Right lobe of liver (tissue), 6 donors: ENCODE data around the gene IFI30. TPM values are rescaled to one million over a fixed set of nuclear protein-coding genes. Genes with fewer than 3 reads are reported as not detected.

Experiments
- ATAC-seq, 4 donors: fragments of 200-7000 bp; cut with Tn5 transposase; one replicate each; pipeline ENCODE4 v1.9.1; 2020; ENCODE audit warnings: mild to moderate bottlenecking in 4 of 4, moderate library complexity in 4 of 4
- DNase-seq, 3 donors: peaks; one replicate each; pipeline ENCODE4 v3.0.0-alpha.2; 2020
- H3K27ac ChIP-seq, 3 donors: fragments of 200-600 bp; one replicate each; pipeline ENCODE4 v1.8.0; 2022
- H3K27me3 ChIP-seq, 2 donors: fragments of 200-600 bp; one replicate each; pipeline ENCODE4 v1.8.0; 2022
- H3K36me3 ChIP-seq, 4 donors: fragments of 200-600 bp; sonication (generic) in 1 of 4; one replicate each; pipeline versions ENCODE4 v1.5.1 to v1.8.0; 2017 to 2022; ENCODE audit warnings: control low read depth in 1 of 4
- H3K4me1 ChIP-seq, 4 donors: fragments of 200-600 bp; sonication (generic) in 1 of 4; one replicate each; pipeline versions ENCODE4 v1.5.1 to v1.8.0; 2017 to 2022; ENCODE audit warnings: control low read depth in 1 of 4
- H3K4me3 ChIP-seq, 3 donors: fragments of 200-600 bp; one replicate each; pipeline ENCODE4 v1.8.0; 2022
- H3K9me3 ChIP-seq, 4 donors: fragments of 200-600 bp; sonication (generic) in 1 of 4; one replicate each; pipeline versions ENCODE4 v1.5.1 to v1.8.0; 2017 to 2022; ENCODE audit warnings: control low read depth in 1 of 4
- CTCF ChIP-seq, 4 donors: fragments of 200-600 bp in 3 of 4; fragments of 450-650 bp in 1 of 4; IDR thresholded peaks; one replicate each; pipeline versions ENCODE4 v1.5.1 to v1.8.0; 2016 to 2022; ENCODE audit warnings: antibody characterized with exemption in 4 of 4, mild to moderate bottlenecking in 2 of 4
- POLR2A ChIP-seq: fragments of 450-650 bp; IDR thresholded peaks from one replicate; pipeline ENCODE4 v1.6.1; 2017; ENCODE audit warnings: antibody characterized with exemption, mild to moderate bottlenecking
- whole genome bisulfite sequencing: methylation state at CpG from one replicate; pipeline ENCODE4 v1.1.6; 2018; ENCODE audit warnings: low coverage, low lambda C conversion rate; ENCODE audit not compliant: insufficient coverage; ENCODE audit errors: missing lambda C conversion rate; 5-methylcytosine and 5-hydroxymethylcytosine counted together
- intact Hi-C, 2 donors: fragments of 100-400 bp; cut with DNase I; formaldehyde crosslinking; loops; one replicate each; pipeline versions ENCODE4 v1.11.2 to v1.14.1; 2022
- total RNA-seq, 6 experiments: library from RNA; depleted of rRNA in 2 of 6; stranded (reverse); fragments of >200 nt in 2 of 6; fragmentation: NEBNext Ultra II Directional in 3 of 6; extraction: Animal tissue kit (Norgen Biotek cat#: 25700) in 3 of 6; gene quantifications; one replicate each; pipeline versions ENCODE4 v1.1.0 to v1.2.4, GENCODE V29; 2016 to 2023
- donor health status: DM: no; HTN: yes; CAD: no.
- donor health status: DM: no; HTN: no; CAD: no.
- donor health status: DM: no; HTN: no; CAD: no.
- donor health status: DM: no; HTN: yes; CAD: no.
- donor health status: DM: no; HTN: yes; CAD: no.

IFI30 gene
- total RNA-seq, 6 experiments from 2014 or later = 54.0 to 205 (median 91.8) TPM

GRCh38 chr19:18137242-18137641, 36.4 kb upstream of the IFI30 start:
- H3K27ac ChIP-seq = no peak overlapping the region

GRCh38 chr19:18137657-18138339, 35.8 kb upstream of the IFI30 start:
- DNase-seq (no peak), ATAC-seq (no peak)
- intact Hi-C loops = no loop called here
- H3K27me3 ChIP-seq = no peaks in the 10 kb centered on the region
- no peak for TF ChIP-seq POLR2A
- TF ChIP-seq CTCF (IDR thresholded peaks at IDR 0.05) = no peak
- H3K9me3 ChIP-seq = no peaks in the 10 kb centered on the region
- no peak overlapping the region for H3K4me3 ChIP-seq
- H3K4me1 ChIP-seq = peaks cover 0 to 23% (median 8%) of the 10 kb centered on the region in 4 donors
- no peak overlapping the region for H3K27ac ChIP-seq
- peaks cover 0 to 50% (median 4%) of the 10 kb centered on the region in 4 donors for H3K36me3 ChIP-seq
- WGBS = 66% methylated on average over 8 of the region's 9 CpGs

More at GRCh38 chr19:18137242-18137641, 36.4 kb upstream of the IFI30 start:
- Histone ChIP-seq H3K4me3 (no peak overlapping the region), H3K4me1 (peaks cover 0 to 23% (median 8%) of the 10 kb centered on the region in 4 donors), H3K27me3 (no peaks in the 10 kb centered on the region), H3K36me3 (peaks cover 0 to 52% (median 7%) of the 10 kb centered on the region in 4 donors), H3K9me3 (no peaks in the 10 kb centered on the region)
- no peak for ATAC-seq
- TF ChIP-seq POLR2A (no peak), CTCF (IDR thresholded peaks at IDR 0.05) (no peak)
- intact Hi-C loops = no loop called here
- no peak for DNase-seq
- no CpG with 5 or more reads among the region's 11 CpGs for WGBS

GRCh38 chr19:18140473-18140872, 33.1 kb upstream of the IFI30 start:
- intact Hi-C loops = no loop called here
- DNase-seq (no peak), ATAC-seq (no peak)
- Histone ChIP-seq H3K27me3 (no peaks in the 10 kb centered on the region), H3K4me1 (peaks cover 0 to 15% (median 6%) of the 10 kb centered on the region in 4 donors), H3K4me3 (no peak overlapping the region), H3K36me3 (peaks cover 0 to 55% (median 18%) of the 10 kb centered on the region in 4 donors), H3K9me3 (no peaks in the 10 kb centered on the region), H3K27ac (no peak overlapping the region)
- TF ChIP-seq POLR2A = no peak
- TF ChIP-seq CTCF (IDR thresholded peaks at IDR 0.05) = no peak
- 93% methylated on average over 1 of the region's 1 CpG for WGBS

GRCh38 chr19:18141031-18141430, 32.6 kb upstream of the IFI30 start:
- Histone ChIP-seq H3K4me1 (peaks cover 0 to 11% (median 3%) of the 10 kb centered on the region in 4 donors), H3K27ac (no peak overlapping the region), H3K9me3 (no peaks in the 10 kb centered on the region), H3K36me3 (peaks cover 0 to 61% (median 21%) of the 10 kb centered on the region in 4 donors), H3K4me3 (no peak overlapping the region), H3K27me3 (no peaks in the 10 kb centered on the region)
- no peak for DNase-seq
- TF ChIP-seq POLR2A (no peak), CTCF (IDR thresholded peaks at IDR 0.05) (no peak)
- intact Hi-C loops = no loop called here
- no peak for ATAC-seq
- WGBS = 96% methylated on average over 5 of the region's 6 CpGs
